HepG2 (cell line): ENCODE results near the gene SELENOV.

ENCODE experiments used
- ARNTL ChIP-seq: sonication (generic); formaldehyde crosslinking; IDR thresholded peaks from 2 replicates; pipeline ENCODE4 v1.4.0; 2020; ENCODE audit warnings: mild to moderate bottlenecking, missing genetic modification reagents
- CTCF ChIP-seq: sonication (generic); formaldehyde crosslinking; IDR thresholded peaks from 2 replicates; pipeline ENCODE4 v1.5.0; 2020; ENCODE audit warnings: mild to moderate bottlenecking, missing genetic modification reagents, moderate library complexity
- ETS1 ChIP-seq: sonication (generic); formaldehyde crosslinking; IDR thresholded peaks from 2 replicates; pipeline ENCODE4 v1.4.0; 2020; ENCODE audit warnings: missing genetic modification reagents
- EZH2 ChIP-seq: conservative IDR thresholded peaks from 2 replicates; pipeline ENCODE4 v1.6.1; 2012; ENCODE audit warnings: mild to moderate bottlenecking, low read depth, low read length, moderate library complexity
- RBM39 ChIP-seq: fragments of 200-400 bp; formaldehyde crosslinking; IDR thresholded peaks from one replicate; pipeline ENCODE4 v1.6.1; 2018; ENCODE audit warnings: antibody characterized with exemption, mild to moderate bottlenecking, low read depth, low read length; ENCODE audit not compliant: poor library complexity, severe bottlenecking
- SP1 ChIP-seq, 2 experiments: fragments of 450-650 bp in 1 of 2; sonication (generic) in 1 of 2; formaldehyde crosslinking in 1 of 2; IDR thresholded peaks; 2 replicates each; pipeline versions ENCODE4 v1.4.0 to v1.6.1; 2016 to 2020; ENCODE audit warnings: missing genetic modification reagents in 1 of 2

- TF ChIP-seq CTCF (CRISPR knock-in tag) = no peak
- no peak for TF ChIP-seq SP1 (IDR thresholded peaks at IDR 0.05)
- TF ChIP-seq SP1 (CRISPR knock-in tag; IDR thresholded peaks at IDR 0.05) = no peak
- TF ChIP-seq ARNTL (CRISPR knock-in tag) = no peak
- TF ChIP-seq EZH2 = no peak
- TF ChIP-seq RBM39 = no peak
- no peak for TF ChIP-seq ETS1
Observed at GRCh38 chr19:39483141-39483540, 31.8 kb upstream of the SELENOV start.
